AG08396 (cell line): ENCODE results near the gene DAO.
A peak's percentile ranks its signal among the peaks of the same experiment; 100 is the strongest.
"Not testable (repeated sequence)": the region's sequence is repeated elsewhere in the genome, so short reads cannot be mapped to it uniquely, and the experiment has no call there.

Experiments used
- DNase-seq: peaks from one replicate; pipeline ENCODE4 v3.0.0; 2012; ENCODE audit warnings: low spot score, mixed read lengths

The DAO gene

GRCh38 chr12:108849660-108850059, 30.2 kb upstream of the DAO start:
- no peak for DNase-seq

- peak; percentile 78 for DNase-seq
Observed at GRCh38 chr12:108850854-108851573, 28.9 kb upstream of the DAO start.

- DNase-seq = no peak
Observed at GRCh38 chr12:108852674-108853309, 27.1 kb upstream of the DAO start.

GRCh38 chr12:108853426-108853825, 26.5 kb upstream of the DAO start:
- DNase-seq = no peak

GRCh38 chr12:108853981-108854446, 25.9 kb upstream of the DAO start:
- DNase-seq = peak; percentile 59

GRCh38 chr12:108854451-108855283, 25.2 kb upstream of the DAO start:
- DNase-seq = peak; percentile 80

- no peak for DNase-seq
Observed at GRCh38 chr12:108855284-108856169, 24.4 kb upstream of the DAO start.

- no peak for DNase-seq
Observed at GRCh38 chr12:108856170-108856427, 23.8 kb upstream of the DAO start.

GRCh38 chr12:108856428-108857157, 23.3 kb upstream of the DAO start:
- DNase-seq = peak; percentile 44

- DNase-seq = no peak
Observed at GRCh38 chr12:108857158-108857407, 22.8 kb upstream of the DAO start.

- DNase-seq = no peak
Observed at GRCh38 chr12:108858311-108859074, 21.4 kb upstream of the DAO start.

GRCh38 chr12:108859141-108859922, 20.6 kb upstream of the DAO start:
- DNase-seq = not testable (repeated sequence)

- no peak for DNase-seq
Observed at GRCh38 chr12:108859923-108860291, 20.0 kb upstream of the DAO start.

- no peak for DNase-seq
Observed at GRCh38 chr12:108860443-108860842, 19.4 kb upstream of the DAO start.

- no peak for DNase-seq
Observed at GRCh38 chr12:108861878-108862587, 17.9 kb upstream of the DAO start.

GRCh38 chr12:108862588-108862959, 17.3 kb upstream of the DAO start:
- no peak for DNase-seq

GRCh38 chr12:108865169-108865568, 14.7 kb upstream of the DAO start:
- DNase-seq = no peak

GRCh38 chr12:108866083-108866482, 13.8 kb upstream of the DAO start:
- not testable (repeated sequence) for DNase-seq

GRCh38 chr12:108868781-108869180, 11.1 kb upstream of the DAO start:
- no peak for DNase-seq

- no peak for DNase-seq
Observed at GRCh38 chr12:108875280-108875679, 4.6 kb upstream of the DAO start.
